Measurements from ENCODE around the gene SPTAN1.
"Not testable (repeated sequence)": the region's sequence is repeated elsewhere in the genome, so short reads cannot be mapped to it uniquely, and the experiment has no call there.

Gene SPTAN1

DNA sequence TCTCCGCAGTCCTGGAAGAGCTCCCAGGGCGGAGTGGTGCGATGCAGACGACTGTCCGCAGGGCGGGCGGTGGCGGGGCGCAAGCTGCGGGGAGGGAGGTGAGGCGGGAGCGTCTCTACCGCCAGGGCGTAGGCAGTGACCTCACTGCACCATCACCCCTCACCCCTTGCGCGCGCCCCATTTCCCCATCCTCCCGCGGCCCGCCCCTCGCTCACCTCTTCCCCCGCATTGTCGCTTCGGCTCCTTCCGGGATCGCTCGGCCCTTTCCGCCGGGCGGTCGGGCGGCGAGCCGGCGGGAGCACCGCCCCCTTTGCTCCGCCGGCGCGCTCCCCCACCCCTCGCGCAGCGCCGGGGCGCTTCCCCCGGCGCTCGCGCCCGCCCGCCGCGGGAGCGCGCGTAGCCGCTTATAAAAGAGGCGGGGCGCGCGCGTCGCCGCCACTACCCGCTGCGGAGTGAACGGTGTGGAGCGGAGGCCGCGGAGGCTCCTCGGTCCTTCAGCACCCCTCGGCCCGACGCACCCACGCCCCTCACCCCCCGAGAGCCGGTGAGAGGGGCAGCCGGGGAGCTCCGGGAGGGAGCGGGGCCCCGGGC is at the start of gene SPTAN1:
TSS of gene SPTAN1 (plus strand) at position 435 of the 591 bp plus-strand sequence. CDS start 14,154 bp downstream, outside the sequence.
- peak; percentile 94 for DNase-seq (ENCODE audit: low read depth)

DNA sequence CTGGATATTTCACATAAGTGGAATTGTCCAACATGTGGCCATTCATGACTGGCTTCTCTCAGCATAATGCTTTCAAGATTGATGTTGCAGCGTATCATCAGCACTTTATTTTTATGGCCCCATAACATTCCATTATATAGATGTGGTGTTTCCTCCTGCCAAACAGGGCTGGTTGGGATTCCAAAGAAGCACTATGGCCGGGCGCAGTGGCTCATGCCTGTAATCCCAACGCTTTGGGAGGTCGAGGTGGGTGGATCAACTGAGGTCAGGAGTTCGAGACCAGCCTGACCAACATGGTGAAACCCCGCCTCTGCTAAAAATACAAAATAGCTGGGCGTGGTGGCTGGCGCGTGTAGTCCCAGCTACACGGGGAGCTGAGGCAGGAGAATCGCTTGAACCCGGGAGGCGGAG is 49.0 kb upstream of the SPTAN1 start:
- not testable (repeated sequence) for DNase-seq (ENCODE audit: low read depth)

DNA sequence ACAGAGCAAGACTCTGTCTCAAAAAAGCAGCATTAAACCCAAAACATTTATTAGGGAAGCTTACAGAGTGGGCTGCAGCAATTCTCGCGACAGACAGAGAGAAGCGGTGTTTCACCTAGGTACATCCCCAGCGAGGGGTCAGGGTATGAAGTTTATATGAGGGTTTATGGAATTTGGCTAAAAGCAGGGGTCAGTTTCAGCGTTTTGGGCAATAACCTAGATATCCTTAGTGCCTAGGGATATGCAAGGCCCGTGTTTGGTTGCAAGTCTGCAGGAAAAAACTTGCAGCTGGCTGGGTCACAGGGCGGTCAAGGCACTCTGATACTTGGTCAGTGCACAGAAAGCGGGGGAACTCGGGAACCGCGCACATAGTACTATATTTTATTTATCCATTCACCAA is 48.5 kb upstream of the SPTAN1 start:
- DNase-seq (ENCODE audit: low read depth) = no peak

DNA sequence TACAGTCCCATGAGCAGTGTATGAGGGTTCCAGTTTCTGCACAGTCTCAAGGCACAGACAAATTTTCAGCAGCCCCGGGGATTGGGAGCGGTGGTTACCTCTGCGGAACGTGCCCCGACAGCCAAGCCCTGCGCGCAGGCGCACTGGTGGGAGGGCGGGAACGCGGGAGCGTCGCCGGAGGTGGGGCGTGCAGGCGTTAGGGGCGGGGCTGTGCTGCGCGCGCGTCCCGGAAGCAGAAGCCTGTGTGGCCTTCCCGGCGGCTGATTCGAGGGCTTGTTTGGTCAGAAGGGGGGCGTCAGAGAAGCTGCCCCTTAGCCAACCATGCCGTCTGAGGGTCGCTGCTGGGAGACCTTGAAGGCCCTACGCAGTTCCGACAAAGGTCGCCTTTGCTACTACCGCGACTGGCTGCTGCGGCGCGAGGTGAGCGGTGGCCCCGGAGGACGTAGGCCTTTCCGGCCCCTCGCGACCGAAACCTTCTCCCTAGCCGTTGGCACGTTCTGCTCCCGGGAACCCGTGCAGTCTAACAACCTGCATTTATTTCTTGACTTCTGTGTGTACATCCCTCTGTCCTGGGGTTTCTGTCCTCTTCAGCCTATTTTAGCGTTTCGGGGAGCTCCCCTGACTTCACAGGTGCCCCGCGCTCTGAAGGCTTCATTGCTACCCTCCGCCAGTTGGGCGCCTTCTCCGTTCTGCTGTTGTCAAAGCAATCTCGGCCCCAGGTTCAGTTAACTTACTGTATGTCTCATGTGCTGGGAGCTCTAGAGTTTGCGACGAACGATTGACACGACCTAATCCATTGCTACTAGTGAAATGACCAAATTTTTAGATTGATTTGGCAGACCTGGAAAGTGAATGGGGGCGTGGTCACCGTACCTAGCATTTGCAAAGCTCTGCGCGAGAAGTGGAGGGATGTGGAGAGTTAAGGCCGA is 47.6 kb upstream of the SPTAN1 start, which contains the start of gene GLE1:
TSS of gene GLE1 (plus strand) at position 235 of the 929 bp plus-strand sequence. CDS start at position 322, 87 bp downstream.
- DNase-seq (ENCODE audit: low read depth) = peak; percentile 99

- no peak for DNase-seq (ENCODE audit: low read depth)
Observed at GRCh38 chr9:128505414-128505765, 47.0 kb upstream of the SPTAN1 start.

DNA sequence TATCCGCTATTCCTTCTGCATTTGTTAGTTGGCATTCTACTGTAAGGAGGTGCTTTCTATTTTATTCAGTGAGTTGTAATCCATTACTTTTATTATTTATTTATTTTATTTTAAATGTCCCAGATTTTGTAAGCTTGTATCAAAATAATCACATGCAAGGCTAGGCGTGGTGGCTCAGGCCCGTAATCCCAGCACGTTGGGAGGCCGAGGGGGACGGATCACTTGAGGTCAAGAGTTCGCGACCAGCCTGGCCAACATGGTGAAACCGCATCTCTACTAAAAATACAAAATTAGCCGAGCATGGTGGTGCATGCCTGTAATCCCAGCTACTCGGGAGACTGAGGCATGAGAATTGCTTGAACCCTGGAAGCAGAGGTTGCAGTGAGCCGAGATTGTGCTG is 46.5 kb upstream of the SPTAN1 start:
- DNase-seq (ENCODE audit: low read depth) = not testable (repeated sequence)

DNA sequence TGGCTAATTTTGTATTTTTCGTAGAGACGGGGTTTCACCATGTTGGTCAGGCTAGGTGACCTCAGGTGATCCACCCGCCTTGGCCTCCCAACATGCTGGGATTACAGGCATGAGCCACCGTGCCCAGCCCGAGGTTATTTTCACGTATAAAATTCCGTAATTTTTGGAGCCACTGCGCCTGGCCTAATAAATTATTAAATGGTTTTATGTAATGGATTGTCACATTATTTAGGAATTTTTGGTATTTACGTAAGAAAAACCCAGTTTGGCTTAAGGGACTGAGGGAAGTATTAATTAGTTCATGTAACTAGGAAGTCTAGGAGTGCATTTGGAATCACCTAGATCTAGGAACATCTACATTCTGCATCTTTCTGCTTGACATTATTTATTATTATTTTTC is 39.6 kb upstream of the SPTAN1 start:
- no peak for DNase-seq (ENCODE audit: low read depth)

- DNase-seq (ENCODE audit: low read depth) = no peak
Observed at GRCh38 chr9:128521956-128522355, 30.4 kb upstream of the SPTAN1 start.

GRCh38 chr9:128523199-128523925 is 29.0 kb upstream of the SPTAN1 start:
- DNase-seq (ENCODE audit: low read depth) = no peak

DNA sequence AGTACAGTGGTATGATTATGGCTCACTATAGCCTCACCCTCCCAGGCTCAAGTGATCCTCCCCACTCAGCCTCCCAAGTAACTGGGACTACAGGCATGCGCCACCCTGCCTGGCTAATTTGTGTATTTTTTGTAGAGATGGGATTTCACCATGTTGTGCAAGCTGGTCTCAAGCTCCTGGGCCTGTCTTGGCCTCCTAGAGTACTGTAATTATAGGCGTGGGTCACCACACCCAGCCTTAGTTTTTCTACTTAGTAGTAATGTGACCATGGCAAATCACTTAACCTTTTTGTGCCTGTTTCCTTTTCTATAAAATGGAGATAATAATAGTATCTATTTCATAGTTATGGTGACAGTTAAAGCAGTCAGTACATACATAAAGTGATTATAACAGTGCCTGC is 25.7 kb upstream of the SPTAN1 start:
- DNase-seq (ENCODE audit: low read depth) = no peak

- no peak for DNase-seq (ENCODE audit: low read depth)
Observed at GRCh38 chr9:128528445-128529160, 23.8 kb upstream of the SPTAN1 start.

GRCh38 chr9:128529191-128529590 is 23.2 kb upstream of the SPTAN1 start:
- DNase-seq (ENCODE audit: low read depth) = no peak

- DNase-seq (ENCODE audit: low read depth) = no peak
Observed at GRCh38 chr9:128532581-128532980, 19.8 kb upstream of the SPTAN1 start.

- no peak for DNase-seq (ENCODE audit: low read depth)
Observed at GRCh38 chr9:128540634-128541360, 11.6 kb upstream of the SPTAN1 start.

DNA sequence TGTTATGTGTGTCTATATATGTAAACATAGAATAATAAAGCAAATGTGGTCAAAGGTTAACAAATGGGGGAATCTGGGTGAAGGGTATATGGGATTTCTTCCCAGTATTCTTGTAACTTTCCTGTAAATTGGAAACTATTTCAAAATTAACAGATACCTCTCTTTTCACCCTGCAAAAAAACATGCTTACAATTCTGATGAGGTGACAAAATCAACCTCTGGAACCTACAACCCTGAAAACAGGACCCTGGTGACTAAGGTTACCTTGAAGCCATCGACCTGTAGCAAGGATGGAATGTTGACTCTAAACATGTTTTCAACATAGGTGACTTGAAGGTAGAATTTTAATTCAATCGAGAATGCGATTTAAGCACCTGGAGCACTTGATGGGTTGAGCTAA is 5.9 kb upstream of the SPTAN1 start:
- no peak for DNase-seq (ENCODE audit: low read depth)

- DNase-seq (ENCODE audit: low read depth) = no peak
Observed at GRCh38 chr9:128548876-128549275, 3.5 kb upstream of the SPTAN1 start.

- DNase-seq (ENCODE audit: low read depth) = no peak
Observed at GRCh38 chr9:128550226-128550625, 2.2 kb upstream of the SPTAN1 start.

DNA sequence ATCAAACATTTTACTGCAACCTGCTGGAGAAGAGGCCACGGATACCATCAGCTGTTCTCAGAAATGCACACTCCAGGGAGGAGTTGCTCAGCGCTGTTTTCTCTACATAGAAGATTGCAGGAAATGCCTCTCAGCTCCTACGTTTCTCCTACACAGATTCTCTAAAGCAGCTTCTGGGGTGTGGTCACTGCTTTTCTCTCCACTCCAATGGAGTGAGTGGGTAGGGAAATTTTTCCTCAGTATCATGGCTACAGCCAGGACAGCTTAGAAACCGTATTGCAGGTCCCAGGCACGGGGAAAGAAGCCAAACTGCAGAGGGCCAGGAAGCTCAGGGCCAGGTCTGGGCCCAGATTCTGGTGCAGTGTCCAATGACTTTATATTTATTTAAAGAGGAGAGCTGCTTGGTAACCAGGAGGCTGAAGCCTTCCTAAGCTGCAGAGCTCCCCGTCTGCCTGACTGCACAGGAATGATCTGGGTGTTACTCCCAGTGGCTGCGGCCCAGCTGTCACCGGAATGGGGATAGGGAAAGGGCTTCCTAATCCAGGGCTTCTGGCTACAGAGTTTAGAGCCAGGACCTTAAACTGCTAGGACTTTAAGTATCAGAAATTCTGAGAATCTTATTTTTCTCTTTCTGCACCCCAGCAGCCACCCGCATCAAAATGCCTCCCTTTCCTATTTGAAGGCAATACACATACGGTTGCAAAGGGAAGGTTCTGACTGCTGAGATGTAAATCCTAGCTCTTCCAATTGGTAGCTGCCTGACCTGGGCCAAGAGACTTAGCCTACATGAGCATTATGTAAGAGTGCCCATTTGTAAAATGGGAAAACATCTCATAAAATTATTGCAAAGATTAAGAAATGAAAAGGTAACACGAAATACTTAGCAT is 1.4 kb upstream of the SPTAN1 start:
- DNase-seq (ENCODE audit: low read depth) = no peak

DNA sequence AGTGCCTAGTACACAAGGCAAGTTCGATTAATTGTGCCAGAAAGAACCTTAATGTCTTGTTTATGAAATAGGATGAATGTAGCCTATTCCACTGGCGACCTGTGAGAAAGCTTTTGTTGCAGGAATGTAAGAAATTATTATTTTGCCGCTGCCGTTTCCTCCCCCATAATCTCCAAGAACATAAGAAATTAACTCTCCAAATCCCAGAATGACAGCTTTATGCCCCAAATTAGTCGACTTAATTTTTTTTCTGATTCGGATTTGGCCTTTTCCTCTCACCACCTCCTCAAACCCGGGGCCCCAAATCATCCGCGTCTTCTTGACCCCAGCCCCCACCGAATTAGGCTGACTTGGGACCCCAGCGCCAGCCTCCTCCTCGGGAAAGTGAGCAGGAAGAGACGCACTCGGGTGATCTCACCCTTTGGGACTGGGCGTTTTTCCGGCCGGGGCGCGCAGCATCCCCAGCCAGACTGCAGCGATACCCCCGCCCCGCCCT is 682 bp upstream of the SPTAN1 start:
- DNase-seq (ENCODE audit: low read depth) = no peak

Data from activated T-cell treated with anti-CD3 and anti-CD28 coated beads for 1 hour (primary cell).